Measurements from ENCODE around the gene SLC4A4.

The SLC4A4 gene

GRCh38 chr4:71607780-71608677 is 269.2 kb downstream of the SLC4A4 start:
- DNase-seq: no peak

GRCh38 chr4:71608678-71609071 is 269.9 kb downstream of the SLC4A4 start:
- no peak for DNase-seq

DNA sequence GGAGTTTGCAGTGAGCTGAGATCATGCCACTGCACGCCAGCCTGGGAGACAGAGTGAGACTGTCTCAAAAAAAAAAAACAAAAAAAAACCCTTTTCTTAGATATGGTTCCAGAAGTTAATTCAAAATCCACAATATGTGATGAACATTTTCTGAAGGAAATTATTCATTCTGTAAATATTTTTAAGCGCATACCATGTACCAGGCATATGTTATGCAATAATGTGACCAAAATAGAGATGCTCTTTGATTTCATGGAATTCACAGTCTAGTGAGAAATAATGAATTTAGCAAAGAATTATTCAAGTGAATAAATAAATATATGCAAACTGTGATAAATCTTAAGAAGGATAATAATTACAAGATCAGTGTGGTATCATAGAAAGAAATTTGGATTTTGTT is 270.3 kb downstream of the SLC4A4 start:
- DNase-seq: no peak

DNA sequence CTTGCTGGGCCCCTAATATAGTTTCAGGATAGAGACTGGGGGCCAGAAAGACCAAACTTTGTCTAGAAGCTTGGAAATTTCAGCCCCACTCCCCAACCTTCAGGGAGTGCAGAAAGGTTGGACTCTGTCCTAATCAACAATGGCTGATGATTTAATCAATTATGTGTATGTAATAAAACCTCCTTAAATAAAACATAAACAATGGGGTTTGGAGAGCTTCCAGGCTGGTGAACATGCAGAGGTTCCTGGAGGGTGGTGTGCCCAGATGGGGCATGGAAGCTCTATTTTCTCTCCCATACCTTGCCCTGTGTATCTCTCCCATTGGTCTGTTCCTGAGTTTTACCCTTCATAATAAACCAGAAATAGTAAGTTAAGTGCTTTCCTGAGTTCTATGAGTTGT is 270.8 kb downstream of the SLC4A4 start:
- no peak for DNase-seq

- DNase-seq: no peak
These were observed 275.8 kb downstream of the SLC4A4 start for GRCh38 chr4:71614621-71615020.

- no peak for DNase-seq
These were observed 277.5 kb downstream of the SLC4A4 start for GRCh38 chr4:71616168-71616811.
